Lower lobe of right lung (tissue), 2 donors: Measurements from ENCODE around the gene ALS2CL. TPM values are rescaled to one million over a fixed set of nuclear protein-coding genes. Genes with fewer than 3 reads are reported as not detected.
A peak's percentile ranks its signal among the peaks of the same experiment; 100 is the strongest.

Experiments
- ATAC-seq, 2 donors: fragments of 200-7000 bp; cut with Tn5 transposase; one replicate each; pipeline ENCODE4 v1.9.1; 2020 to 2022; ENCODE audit warnings: mild to moderate bottlenecking in 2 of 2, moderate library complexity in 2 of 2
- DNase-seq: peaks from one replicate; pipeline ENCODE4 v3.0.0-alpha.2; 2020
- H3K27ac ChIP-seq: fragments of 200-600 bp; one replicate; pipeline ENCODE4 v1.8.0; 2022
- H3K27me3 ChIP-seq: fragments of 200-600 bp; one replicate; pipeline ENCODE4 v1.8.0; 2022; ENCODE audit warnings: low read depth
- H3K36me3 ChIP-seq: fragments of 200-600 bp; one replicate; pipeline ENCODE4 v1.8.0; 2022; ENCODE audit warnings: mild to moderate bottlenecking
- H3K4me1 ChIP-seq: fragments of 200-600 bp; one replicate; pipeline ENCODE4 v1.8.0; 2022
- H3K4me3 ChIP-seq: fragments of 200-600 bp; one replicate; pipeline ENCODE4 v1.8.0; 2022; ENCODE audit warnings: mild to moderate bottlenecking
- H3K9me3 ChIP-seq: fragments of 200-600 bp; one replicate; pipeline ENCODE4 v1.8.0; 2022
- intact Hi-C: fragments of 100-400 bp; cut with DNase I; formaldehyde crosslinking; loops from one replicate; pipeline ENCODE4 v1.11.0; 2022
- total RNA-seq: library from RNA; stranded (reverse); fragmentation: NEBNext Ultra II Directional; extraction: Animal tissue kit (Norgen Biotek cat#: 25700); gene quantifications from one replicate; pipeline ENCODE4 v1.2.1, GENCODE V29; 2021
- TF ChIP-seq, protein P1 (sequence below): fragments of 200-600 bp; IDR thresholded peaks from one replicate; pipeline ENCODE4 v1.8.0; 2022; ENCODE audit warnings: antibody characterized with exemption, mild to moderate bottlenecking
- donor health status: DM: no; HTN: yes; CAD: no; lungs with severe emphysema.

The ALS2CL gene
- total RNA-seq, 1 donor from 2014 or later, result 59.7 TPM

DNA sequence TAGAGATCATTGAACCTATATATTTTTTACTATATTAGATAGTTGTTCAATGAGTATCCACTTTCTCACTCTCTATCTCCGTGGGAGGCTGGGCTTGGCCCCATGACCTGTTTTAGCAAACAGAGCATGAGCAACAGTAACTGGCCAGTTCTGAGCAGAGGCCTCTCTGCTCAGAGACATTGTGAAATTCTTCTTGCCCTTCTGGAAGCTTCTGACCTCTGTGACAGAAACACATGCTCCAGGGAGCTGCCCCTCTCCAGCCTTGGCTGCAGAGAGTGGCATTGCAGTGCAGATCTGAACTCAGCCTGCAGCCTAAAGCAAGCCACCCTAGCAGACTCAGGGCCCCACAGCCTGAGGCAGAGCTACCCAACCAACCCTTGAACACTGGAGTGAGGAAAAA, 60.7 kb downstream of the ALS2CL start:
- no peak overlapping the region for H3K4me3 ChIP-seq
- no peak for DNase-seq
- no peaks in the 10 kb centered on the region for H3K36me3 ChIP-seq
- peaks cover 16% of the 10 kb centered on the region for H3K4me1 ChIP-seq
- TF ChIP-seq, protein P1, sequence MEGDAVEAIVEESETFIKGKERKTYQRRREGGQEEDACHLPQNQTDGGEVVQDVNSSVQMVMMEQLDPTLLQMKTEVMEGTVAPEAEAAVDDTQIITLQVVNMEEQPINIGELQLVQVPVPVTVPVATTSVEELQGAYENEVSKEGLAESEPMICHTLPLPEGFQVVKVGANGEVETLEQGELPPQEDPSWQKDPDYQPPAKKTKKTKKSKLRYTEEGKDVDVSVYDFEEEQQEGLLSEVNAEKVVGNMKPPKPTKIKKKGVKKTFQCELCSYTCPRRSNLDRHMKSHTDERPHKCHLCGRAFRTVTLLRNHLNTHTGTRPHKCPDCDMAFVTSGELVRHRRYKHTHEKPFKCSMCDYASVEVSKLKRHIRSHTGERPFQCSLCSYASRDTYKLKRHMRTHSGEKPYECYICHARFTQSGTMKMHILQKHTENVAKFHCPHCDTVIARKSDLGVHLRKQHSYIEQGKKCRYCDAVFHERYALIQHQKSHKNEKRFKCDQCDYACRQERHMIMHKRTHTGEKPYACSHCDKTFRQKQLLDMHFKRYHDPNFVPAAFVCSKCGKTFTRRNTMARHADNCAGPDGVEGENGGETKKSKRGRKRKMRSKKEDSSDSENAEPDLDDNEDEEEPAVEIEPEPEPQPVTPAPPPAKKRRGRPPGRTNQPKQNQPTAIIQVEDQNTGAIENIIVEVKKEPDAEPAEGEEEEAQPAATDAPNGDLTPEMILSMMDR, result no peak
- no peak overlapping the region for H3K27ac ChIP-seq
- no peaks in the 10 kb centered on the region for H3K27me3 ChIP-seq
- peak in 1 of 2 donors; percentile 32 for ATAC-seq
- H3K9me3 ChIP-seq, result no peaks in the 10 kb centered on the region
- intact Hi-C loops, result no loop called here

DNA sequence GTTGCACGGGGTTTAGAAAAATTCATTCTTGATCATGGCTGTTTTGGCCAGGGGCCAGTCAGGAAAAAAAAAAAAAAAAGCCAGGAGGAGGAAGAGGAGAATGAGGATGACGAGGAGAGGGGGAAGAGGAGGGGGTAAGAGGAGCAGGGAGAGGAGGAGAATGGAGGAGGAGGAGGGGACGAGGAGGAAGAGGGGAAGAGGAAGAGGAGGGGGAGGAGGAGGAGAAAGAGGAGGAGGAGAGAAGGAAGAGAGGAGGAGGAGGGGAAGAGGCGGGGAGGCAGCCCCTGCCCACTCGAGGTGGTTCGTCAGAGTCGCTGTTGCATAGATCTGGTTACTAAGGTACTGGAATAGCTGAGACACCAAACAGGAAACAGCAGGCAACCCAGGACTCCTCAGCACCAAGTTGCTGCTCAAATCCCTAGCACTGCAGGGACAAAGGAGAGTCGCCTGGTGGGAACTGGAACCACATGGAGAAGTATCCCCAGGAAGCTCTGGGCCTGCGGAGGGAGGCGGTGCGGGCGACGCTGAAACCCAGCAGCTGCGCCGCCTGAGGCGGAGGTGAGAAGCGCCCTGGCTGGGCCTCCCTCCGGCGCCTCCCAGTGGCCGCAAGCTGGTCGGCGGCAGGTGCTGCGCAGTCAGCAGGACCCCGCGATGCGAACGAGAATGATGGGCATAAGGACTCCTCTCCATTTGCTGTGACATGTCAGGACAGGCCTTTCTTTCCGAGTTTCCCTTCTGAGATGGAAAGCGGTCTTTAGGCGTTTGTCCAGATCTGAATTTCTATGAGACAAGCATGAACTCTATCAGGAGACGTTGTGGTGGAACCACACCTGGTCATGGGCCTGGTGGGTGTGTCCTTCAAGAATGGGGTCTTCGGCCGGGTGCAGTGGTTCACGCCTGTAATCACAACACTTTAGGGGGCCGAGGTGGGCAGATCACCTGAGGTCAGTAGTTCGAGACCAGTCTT, 63.6 kb downstream of the ALS2CL start:
- Histone ChIP-seq H3K27ac (peak overlapping the region; percentile 74), H3K4me1 (peaks cover 16% of the 10 kb centered on the region), H3K9me3 (no peaks in the 10 kb centered on the region), H3K27me3 (no peaks in the 10 kb centered on the region), H3K36me3 (no peaks in the 10 kb centered on the region), H3K4me3 (peak overlapping the region; percentile 40)
- peak; percentile 87 for DNase-seq
- intact Hi-C loops, result no loop called here
- TF ChIP-seq, protein P1, result peak; percentile 97
- ATAC-seq, result peak; percentile 95 to 96

DNA sequence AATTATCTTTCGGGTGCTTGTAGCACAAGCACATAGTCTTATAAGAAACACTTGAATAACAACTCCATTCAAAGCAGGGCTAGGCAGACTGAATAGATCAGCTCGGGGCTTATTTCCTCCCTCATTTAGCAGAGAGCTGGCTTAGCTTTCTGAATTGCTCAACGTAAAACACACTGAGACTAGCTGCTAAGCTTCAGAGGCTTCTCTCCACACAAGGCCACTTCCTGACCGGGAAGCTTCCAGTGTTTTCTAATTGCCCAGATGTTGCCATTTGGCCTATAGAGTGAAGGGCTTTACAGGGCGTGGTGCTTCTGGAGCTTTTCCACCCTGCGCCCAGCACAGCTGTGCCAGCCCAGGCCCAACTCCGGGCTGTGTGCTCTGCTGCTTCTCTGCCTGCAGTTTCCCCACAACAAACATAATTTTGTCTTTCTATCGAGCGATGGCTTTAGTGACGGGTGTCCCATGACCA, 64.5 kb downstream of the ALS2CL start:
- DNase-seq, result no peak
- Histone ChIP-seq H3K9me3 (no peaks in the 10 kb centered on the region), H3K36me3 (no peaks in the 10 kb centered on the region), H3K4me1 (peaks cover 16% of the 10 kb centered on the region), H3K27ac (peak overlapping the region; percentile 74), H3K27me3 (no peaks in the 10 kb centered on the region), H3K4me3 (no peak overlapping the region)
- intact Hi-C loops, result no loop called here
- peak; percentile 19 to 36 for ATAC-seq
- TF ChIP-seq, protein P1, result no peak

DNA sequence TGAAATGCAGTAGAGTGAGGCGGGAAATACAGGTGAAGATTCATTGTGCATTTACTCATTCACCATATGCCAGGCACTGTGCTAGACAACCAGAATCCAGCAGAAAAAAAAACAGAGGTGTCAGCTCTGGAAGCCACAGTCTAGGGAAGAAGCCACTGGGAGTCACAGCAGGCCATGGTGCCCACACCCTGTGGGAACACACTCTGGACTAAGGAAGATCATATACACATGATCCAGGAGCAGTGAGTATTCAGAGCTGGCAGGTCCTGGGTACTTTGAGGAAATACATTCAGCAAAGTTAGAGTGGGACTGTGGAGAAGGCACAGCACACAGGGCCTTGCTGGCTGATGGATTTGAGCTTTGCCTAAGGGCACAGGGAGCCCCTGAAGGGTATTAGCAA, 66.4 kb downstream of the ALS2CL start:
- H3K36me3 ChIP-seq, result no peaks in the 10 kb centered on the region
- no peaks in the 10 kb centered on the region for H3K9me3 ChIP-seq
- intact Hi-C loops, result no loop called here
- no peaks in the 10 kb centered on the region for H3K27me3 ChIP-seq
- DNase-seq (no peak), ATAC-seq (no peak)
- H3K4me3 ChIP-seq, result no peak overlapping the region
- H3K27ac ChIP-seq, result no peak overlapping the region
- TF ChIP-seq, protein P1, result no peak
- peaks cover 16% of the 10 kb centered on the region for H3K4me1 ChIP-seq

DNA sequence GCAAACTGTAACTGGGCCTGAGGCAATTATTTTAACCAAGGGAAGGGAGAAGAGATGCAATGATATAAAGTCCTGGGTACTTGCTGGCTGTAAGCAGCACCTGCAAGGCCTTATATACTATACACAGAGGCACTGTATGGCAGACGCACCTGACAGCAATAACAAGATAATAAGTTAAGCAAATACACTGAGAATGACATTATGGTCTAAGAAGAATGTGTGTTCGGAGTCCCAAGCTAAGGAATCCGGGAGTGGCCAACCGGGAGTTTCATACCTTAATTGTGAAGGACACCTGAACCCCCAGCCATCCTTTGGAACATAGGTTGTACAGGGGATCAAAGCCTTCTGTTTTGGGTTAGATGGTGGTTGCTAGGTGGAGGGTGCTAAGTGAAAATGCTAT, 67.4 kb downstream of the ALS2CL start:
- intact Hi-C loops, result no loop called here
- no peak overlapping the region for H3K27ac ChIP-seq
- H3K9me3 ChIP-seq, result no peaks in the 10 kb centered on the region
- TF ChIP-seq, protein P1, result no peak
- no peak overlapping the region for H3K4me3 ChIP-seq
- no peaks in the 10 kb centered on the region for H3K27me3 ChIP-seq
- DNase-seq, result no peak
- ATAC-seq, result no peak
- H3K4me1 ChIP-seq, result peaks cover 16% of the 10 kb centered on the region
- H3K36me3 ChIP-seq, result no peaks in the 10 kb centered on the region
